ENCODE data around the gene CDRT15. TPM values are rescaled to one million over a fixed set of nuclear protein-coding genes. Genes with fewer than 3 reads are reported as not detected.

Gene CDRT15
- total RNA-seq, 1 experiment from 2014 or later = not detected

DNA sequence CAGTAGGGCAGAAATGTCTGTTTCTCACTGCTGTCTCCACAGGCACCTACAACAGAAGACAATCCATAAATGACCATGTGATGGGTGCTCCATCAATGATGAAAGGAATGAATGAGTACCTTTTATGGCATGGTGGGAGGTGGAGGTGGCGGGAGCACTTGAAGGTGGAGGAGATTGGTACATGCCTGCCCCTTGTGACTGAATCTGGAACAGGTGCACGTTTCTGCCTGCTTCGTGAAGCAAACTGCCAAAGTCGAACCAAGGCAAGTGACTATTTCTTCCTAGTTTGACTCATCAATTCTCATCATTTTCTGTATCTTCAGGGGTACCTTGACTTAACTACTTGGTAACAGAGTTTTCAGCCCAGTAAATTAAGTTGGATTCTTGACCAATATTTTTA, 25.4 kb downstream of the CDRT15 start:
- peaks cover 20 to 22% of the 10 kb centered on the region in 2 experiments for H3K9me3 Mint-ChIP-seq
- Histone ChIP-seq H2BK20ac (ENCODE audit: low read depth, low read length, poor library complexity, severe bottlenecking) (no peak overlapping the region), H2BK12ac (ENCODE audit: insufficient read length, low read depth, low read length) (no peak overlapping the region), H3K9ac (ENCODE audit: extremely low read depth, insufficient read length, low read length) (no peak overlapping the region), H4K91ac (ENCODE audit: insufficient read length, low read depth, low read length) (no peak overlapping the region), H3K27me3 (ENCODE audit: insufficient read depth, low read length) (no peaks in the 10 kb centered on the region), H3K79me2 (ENCODE audit: insufficient read depth, low read length) (no peaks in the 10 kb centered on the region), H3K9me3 (ENCODE audit: control insufficient read depth, low read depth, low read length) (peaks cover 6% of the 10 kb centered on the region), H3K23me2 (ENCODE audit: insufficient read length, low read depth, low read length, poor library complexity, severe bottlenecking) (no peaks in the 10 kb centered on the region), H2BK5ac (ENCODE audit: insufficient read length, low read length) (no peak overlapping the region), H4K20me1 (ENCODE audit: control insufficient read depth, insufficient read depth, insufficient read length) (no peaks in the 10 kb centered on the region), H3K79me1 (ENCODE audit: insufficient read depth, low read depth, low read length, poor library complexity, severe bottlenecking) (no peaks in the 10 kb centered on the region), H3K18ac (ENCODE audit: insufficient read length, low read depth, low read length) (no peak overlapping the region), H3K56ac (ENCODE audit: insufficient read length, low read depth, low read length) (no peak overlapping the region), H2AFZ (ENCODE audit: low read length) (no peak overlapping the region), H4K8ac (replicated peaks; ENCODE audit: insufficient read length, low read depth, low read length) (no peak overlapping the region), H2AK5ac (ENCODE audit: insufficient read length, low read length) (no peak overlapping the region), H3K14ac (ENCODE audit: insufficient read depth, low read length) (no peak overlapping the region), H3K4me1 (ENCODE audit: insufficient read depth, low read length) (no peaks in the 10 kb centered on the region), H3K4me2 (ENCODE audit: insufficient read depth, insufficient read length, low read length) (no peak overlapping the region), H4K5ac (ENCODE audit: insufficient read length, low read depth, low read length) (no peak overlapping the region), H3K27ac (ENCODE audit: insufficient read length, low read depth, low read length) (no peak overlapping the region), H3K23ac (ENCODE audit: insufficient read length, low read depth, low read length) (no peak overlapping the region), H3K4ac (ENCODE audit: low read depth, low read length) (no peak overlapping the region), H2BK120ac (ENCODE audit: low read depth, low read length, poor library complexity, severe bottlenecking) (no peak overlapping the region), H2BK15ac (ENCODE audit: low read depth, low read length) (no peak overlapping the region), H3T11ph (ENCODE audit: low read length) (no peak overlapping the region)
- no peak overlapping the region for H3K27ac Mint-ChIP-seq
- H3K27me3 Mint-ChIP-seq (ENCODE audit: low read depth) = no peaks in the 10 kb centered on the region
- WGBS (ENCODE audit: extremely low coverage, insufficient read length, low lambda C conversion rate) = no CpG with 5 or more reads among the region's 4 CpGs
- TF ChIP-seq, protein P1, sequence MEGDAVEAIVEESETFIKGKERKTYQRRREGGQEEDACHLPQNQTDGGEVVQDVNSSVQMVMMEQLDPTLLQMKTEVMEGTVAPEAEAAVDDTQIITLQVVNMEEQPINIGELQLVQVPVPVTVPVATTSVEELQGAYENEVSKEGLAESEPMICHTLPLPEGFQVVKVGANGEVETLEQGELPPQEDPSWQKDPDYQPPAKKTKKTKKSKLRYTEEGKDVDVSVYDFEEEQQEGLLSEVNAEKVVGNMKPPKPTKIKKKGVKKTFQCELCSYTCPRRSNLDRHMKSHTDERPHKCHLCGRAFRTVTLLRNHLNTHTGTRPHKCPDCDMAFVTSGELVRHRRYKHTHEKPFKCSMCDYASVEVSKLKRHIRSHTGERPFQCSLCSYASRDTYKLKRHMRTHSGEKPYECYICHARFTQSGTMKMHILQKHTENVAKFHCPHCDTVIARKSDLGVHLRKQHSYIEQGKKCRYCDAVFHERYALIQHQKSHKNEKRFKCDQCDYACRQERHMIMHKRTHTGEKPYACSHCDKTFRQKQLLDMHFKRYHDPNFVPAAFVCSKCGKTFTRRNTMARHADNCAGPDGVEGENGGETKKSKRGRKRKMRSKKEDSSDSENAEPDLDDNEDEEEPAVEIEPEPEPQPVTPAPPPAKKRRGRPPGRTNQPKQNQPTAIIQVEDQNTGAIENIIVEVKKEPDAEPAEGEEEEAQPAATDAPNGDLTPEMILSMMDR (conservative IDR thresholded peaks at IDR 0.05) = no peak
- no peaks in the 10 kb centered on the region for H3K4me1 Mint-ChIP-seq
- H3K4me3 Mint-ChIP-seq = no peak overlapping the region
- peaks cover 27 to 36% (median 34%) of the 10 kb centered on the region in 3 experiments for H3K36me3 Mint-ChIP-seq (ENCODE audit: insufficient read depth in 1 of 3, low read depth in 3 of 3)
- peak; percentile 26 for DNase-seq

All from H9 (cell line).